ENCODE results near the gene CLIC1.

DNA sequence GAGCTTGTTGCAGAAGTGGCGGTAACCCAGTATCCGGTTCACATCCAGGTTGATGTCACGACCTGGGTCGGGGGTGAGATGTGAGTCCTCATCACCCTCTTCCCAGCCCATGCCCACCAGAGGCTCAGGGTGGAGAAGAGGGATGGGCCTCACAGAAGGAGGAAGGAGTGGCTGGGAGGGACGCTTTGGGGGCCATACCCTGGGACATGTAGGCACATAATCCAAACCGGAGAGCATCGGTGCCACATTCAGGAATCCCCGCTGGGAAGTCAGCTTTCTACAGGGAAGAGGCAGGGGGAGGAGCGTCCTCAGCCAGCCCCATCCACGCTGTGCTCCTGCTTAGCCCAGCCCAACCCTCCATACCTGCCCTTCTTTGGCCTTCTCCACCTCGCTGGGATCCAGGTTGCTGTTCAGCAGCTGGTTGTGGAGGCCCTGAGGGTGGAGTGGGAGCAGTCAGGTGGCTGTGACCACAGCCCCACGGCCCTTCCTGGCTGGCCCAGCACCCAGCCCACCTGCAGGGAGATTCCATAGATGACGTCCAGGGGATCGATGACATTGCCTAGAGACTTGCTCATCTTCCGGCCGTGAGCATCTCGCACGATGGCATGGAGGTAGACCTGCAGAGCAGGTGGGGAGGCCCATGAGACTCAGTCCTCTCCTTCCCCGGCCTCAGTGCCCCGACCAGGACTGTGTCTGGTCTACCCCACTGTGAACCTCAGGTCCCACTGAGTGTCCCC, 44.3 kb upstream of the CLIC1 start:
- TF ChIP-seq, protein P1, sequence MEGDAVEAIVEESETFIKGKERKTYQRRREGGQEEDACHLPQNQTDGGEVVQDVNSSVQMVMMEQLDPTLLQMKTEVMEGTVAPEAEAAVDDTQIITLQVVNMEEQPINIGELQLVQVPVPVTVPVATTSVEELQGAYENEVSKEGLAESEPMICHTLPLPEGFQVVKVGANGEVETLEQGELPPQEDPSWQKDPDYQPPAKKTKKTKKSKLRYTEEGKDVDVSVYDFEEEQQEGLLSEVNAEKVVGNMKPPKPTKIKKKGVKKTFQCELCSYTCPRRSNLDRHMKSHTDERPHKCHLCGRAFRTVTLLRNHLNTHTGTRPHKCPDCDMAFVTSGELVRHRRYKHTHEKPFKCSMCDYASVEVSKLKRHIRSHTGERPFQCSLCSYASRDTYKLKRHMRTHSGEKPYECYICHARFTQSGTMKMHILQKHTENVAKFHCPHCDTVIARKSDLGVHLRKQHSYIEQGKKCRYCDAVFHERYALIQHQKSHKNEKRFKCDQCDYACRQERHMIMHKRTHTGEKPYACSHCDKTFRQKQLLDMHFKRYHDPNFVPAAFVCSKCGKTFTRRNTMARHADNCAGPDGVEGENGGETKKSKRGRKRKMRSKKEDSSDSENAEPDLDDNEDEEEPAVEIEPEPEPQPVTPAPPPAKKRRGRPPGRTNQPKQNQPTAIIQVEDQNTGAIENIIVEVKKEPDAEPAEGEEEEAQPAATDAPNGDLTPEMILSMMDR (IDR thresholded peaks at IDR 0.05) = no peak
- no peak for TF ChIP-seq POLR2A (IDR thresholded peaks at IDR 0.05)
- TF ChIP-seq POLR2AphosphoS5 (IDR thresholded peaks at IDR 0.05) = no peak

Measured in breast epithelium (tissue), 3 donors.